Panc1 (cell line): ENCODE data around the gene ESR2. TPM values are rescaled to one million over a fixed set of nuclear protein-coding genes. Genes with fewer than 3 reads are reported as not detected.
"Not testable (repeated sequence)": the region's sequence is repeated elsewhere in the genome, so short reads cannot be mapped to it uniquely, and the experiment has no call there.

Experiments
- ATAC-seq: fragments of 200-7000 bp; cut with Tn5 transposase; 2 replicates; pipeline ENCODE4 v1.9.1; 2020; ENCODE audit warnings: mild to moderate bottlenecking, moderate library complexity
- BruUV-seq: library from RNA; stranded (reverse); fragments of 400-500 nt; replicated peaks from 2 replicates; lab custom pipeline; 2021; lab: Mats Ljungman, UMichigan
- CTCF ChIA-PET: fragments of 300-600 bp; sonication (Branson Sonifier 250); formaldehyde crosslinking; loops from one replicate; lab custom pipeline; 2022; ENCODE audit warnings: antibody characterized with exemption; lab: Charles Lee
- POLR2A ChIA-PET: fragments of 300-600 bp; sonication (Branson Sonifier 250); formaldehyde crosslinking; loops from one replicate; lab custom pipeline; 2022; ENCODE audit warnings: antibody characterized with exemption; lab: Charles Lee
- DNase-seq: peaks from one replicate; pipeline ENCODE4 v3.0.0-alpha.2; 2010; ENCODE audit warnings: low read depth, low spot score
- H3K27ac ChIP-seq: 2 replicates; pipeline ENCODE4 v1.5.1; 2011; ENCODE audit warnings: mild to moderate bottlenecking, low read length, inconsistent platforms
- H3K27me3 ChIP-seq: fragments of 200-500 bp; sonication (Bioruptor generic); 2 replicates; pipeline ENCODE4 v1.6.0; 2014; ENCODE audit warnings: low read length, inconsistent platforms; ENCODE audit not compliant: control insufficient read depth, insufficient read depth
- H3K36me3 ChIP-seq: fragments of 200-500 bp; sonication (Bioruptor generic); 2 replicates; pipeline ENCODE4 v1.5.1; 2014; ENCODE audit warnings: inconsistent platforms, mild to moderate bottlenecking, low read length, moderate library complexity; ENCODE audit not compliant: control insufficient read depth, insufficient read depth
- H3K4me1 ChIP-seq: 2 replicates; pipeline ENCODE4 v1.5.1; 2011; ENCODE audit warnings: inconsistent platforms, mild to moderate bottlenecking, low read length, moderate library complexity; ENCODE audit not compliant: control insufficient read depth, insufficient read depth
- H3K4me3 ChIP-seq, 2 experiments: 2 replicates each; pipeline ENCODE4 v1.5.1; 2011 to 2012; ENCODE audit warnings: low read depth in 2 of 2, low read length in 2 of 2, mild to moderate bottlenecking in 2 of 2, inconsistent platforms in 1 of 2, moderate library complexity in 1 of 2
- H3K9me3 ChIP-seq: fragments of 200-500 bp; sonication (Bioruptor generic); 2 replicates; pipeline ENCODE4 v1.5.1; 2014; ENCODE audit warnings: low read depth, mild to moderate bottlenecking, inconsistent platforms, low read length, moderate library complexity; ENCODE audit not compliant: control insufficient read depth, insufficient read depth
- CTCF ChIP-seq: fragments of 450-650 bp; IDR thresholded peaks from 2 replicates; pipeline ENCODE4 v1.5.1; 2017; ENCODE audit warnings: mild to moderate bottlenecking
- POLR2AphosphoS5 ChIP-seq: IDR thresholded peaks from 2 replicates; pipeline ENCODE4 v1.6.1; 2012; ENCODE audit warnings: mild to moderate bottlenecking, low read depth, low read length, moderate library complexity
- REST ChIP-seq, 2 experiments: IDR thresholded peaks; 2 replicates each; pipeline ENCODE4 v1.6.1; 2011 to 2012; ENCODE audit warnings: low read depth in 2 of 2, control low read depth in 1 of 2, low read length in 1 of 2, mild to moderate bottlenecking in 1 of 2, moderate library complexity in 1 of 2; ENCODE audit not compliant: insufficient read depth in 1 of 2
- SIN3A ChIP-seq: IDR thresholded peaks from 2 replicates; pipeline ENCODE4 v1.6.1; 2012; ENCODE audit warnings: low read depth, mild to moderate bottlenecking, low read length, moderate library complexity, borderline replicate concordance; ENCODE audit not compliant: insufficient read depth
- TCF7L2 ChIP-seq: IDR thresholded peaks from 2 replicates; pipeline ENCODE4 v1.6.1; 2011; ENCODE audit warnings: mild to moderate bottlenecking, low read depth, low read length, inconsistent platforms
- in situ Hi-C: cut with HindIII; loops from 2 replicates; pipeline ENCODE4 v1.10.0; 2016; ENCODE audit warnings: low sequenced_read_pairs, low pct_unique_long_range_greater_than_20kb
- intact Hi-C: fragments of 100-400 bp; cut with micrococcal nuclease; formaldehyde crosslinking; loops from one replicate; pipeline ENCODE4 v1.10.0; 2022; ENCODE audit not compliant: unreplicated experiment
- total RNA-seq: library from RNA; stranded (reverse); gene quantifications from one replicate; pipeline ENCODE4 v1.2.1, GENCODE V29; 2021; ENCODE audit not compliant: unreplicated experiment

The ESR2 gene
- total RNA-seq, 1 experiment from 2014 or later: not detected

GRCh38 chr14:64185184-64185583 is 109.0 kb downstream of the ESR2 start:
- no peak overlapping the region for H3K4me3 ChIP-seq
- no peaks in the 10 kb centered on the region for H3K36me3 ChIP-seq
- in situ Hi-C loops: no loop called here
- CTCF ChIA-PET: no interaction called here
- ATAC-seq (no peak), DNase-seq (no peak)
- no peaks in the 10 kb centered on the region for H3K9me3 ChIP-seq
- no peaks in the 10 kb centered on the region for H3K27me3 ChIP-seq
- POLR2A ChIA-PET: no interaction called here
- BruUV-seq: no TSS peak
- TF ChIP-seq REST (IDR thresholded peaks at IDR 0.05; ENCODE audit: insufficient read depth in 1 of 2, low read depth in 2 of 2, low read length in 1 of 2): no peak
- TF ChIP-seq CTCF: no peak
- TF ChIP-seq POLR2AphosphoS5: no peak
- TF ChIP-seq SIN3A: no peak
- TF ChIP-seq TCF7L2: no peak
- H3K27ac ChIP-seq: no peak overlapping the region
- intact Hi-C loops: no loop called here
- H3K4me1 ChIP-seq: no peaks in the 10 kb centered on the region

- intact Hi-C loops (no loop called here), in situ Hi-C loops (no loop called here)
- Histone ChIP-seq H3K4me1 (no peaks in the 10 kb centered on the region), H3K36me3 (no peaks in the 10 kb centered on the region), H3K9me3 (no peaks in the 10 kb centered on the region), H3K27ac (no peak overlapping the region), H3K4me3 (no peak overlapping the region), H3K27me3 (no peaks in the 10 kb centered on the region)
- ChIA-PET CTCF (no interaction called here), POLR2A (no interaction called here)
- no TSS peak for BruUV-seq
- no peak for TF ChIP-seq SIN3A
- no peak for TF ChIP-seq REST (IDR thresholded peaks at IDR 0.05; ENCODE audit: insufficient read depth in 1 of 2, low read depth in 2 of 2, low read length in 1 of 2)
- TF ChIP-seq TCF7L2: no peak
- TF ChIP-seq CTCF: no peak
- no peak for TF ChIP-seq POLR2AphosphoS5
- no peak for DNase-seq
- no peak for ATAC-seq
These were observed 110.0 kb downstream of the ESR2 start for GRCh38 chr14:64184103-64184729.

- H3K36me3 ChIP-seq, POLR2A ChIA-PET, intact Hi-C loops, H3K27ac ChIP-seq, H3K9me3 ChIP-seq, BruUV-seq, DNase-seq, H3K4me1 ChIP-seq, ATAC-seq, CTCF ChIA-PET, H3K4me3 ChIP-seq, H3K27me3 ChIP-seq, in situ Hi-C loops: not testable (repeated sequence)
These were observed 111.3 kb downstream of the ESR2 start for GRCh38 chr14:64182908-64183307.
